ENCODE data around the gene FASTKD1. TPM values are rescaled to one million over a fixed set of nuclear protein-coding genes. Genes with fewer than 3 reads are reported as not detected.

The FASTKD1 gene
- total and polyA plus RNA-seq, 2 donors (not counting 1 experiment from before 2014, with no cell fraction given) = 8.5 to 31.0 TPM

GRCh38 chr2:169493360-169493759 lies 80.3 kb downstream of the FASTKD1 start:
- CTCF ChIA-PET = no interaction called here
- no CpG with 5 or more reads among the region's 2 CpGs for WGBS (ENCODE audit: insufficient coverage)
- no peaks in the 10 kb centered on the region for H3K27me3 Mint-ChIP-seq

GRCh38 chr2:169491378-169491777 lies 82.3 kb downstream of the FASTKD1 start:
- no peak overlapping the region for H3K4me3 ChIP-seq (ENCODE audit: control extremely low read depth in 1 of 5, extremely low read depth in 1 of 5, insufficient read depth in 1 of 5, low read depth in 2 of 5, low read length in 4 of 5)
- H2AFZ ChIP-seq (ENCODE audit: insufficient read depth, low read depth, low read length, poor library complexity, severe bottlenecking) = no peak overlapping the region
- H3K9ac ChIP-seq (ENCODE audit: low read length) = no peak overlapping the region
- TF ChIP-seq CTCF (IDR thresholded peaks at IDR 0.05) (no peak), EZH2 (IDR thresholded peaks at IDR 0.05; ENCODE audit: borderline replicate concordance, insufficient read depth, low read depth, low read length, poor library complexity, severe bottlenecking) (no peak)
- Mint-ChIP-seq H3K27ac (no peak overlapping the region), H3K4me3 (no peak overlapping the region), H3K27me3 (no peaks in the 10 kb centered on the region), H3K4me1 (no peaks in the 10 kb centered on the region), H3K9me3 (ENCODE audit: insufficient read depth) (no peaks in the 10 kb centered on the region)
- no peaks in the 10 kb centered on the region for H3K9me3 ChIP-seq (ENCODE audit: control extremely low read depth in 1 of 3, control insufficient read depth in 2 of 3, insufficient read depth in 1 of 3, low read length in 2 of 3)
- no peaks in the 10 kb centered on the region for H3K4me1 ChIP-seq (ENCODE audit: control insufficient read depth in 2 of 2, insufficient read depth in 2 of 2, low read length in 2 of 2)
- CTCF ChIA-PET = no interaction called here
- POLR2A ChIA-PET = no interaction called here
- no peak overlapping the region for H3K27ac ChIP-seq (ENCODE audit: low read length in 2 of 2)
- DNase-seq (no peak), ATAC-seq (ENCODE audit: low read depth) (no peak)
- no peaks in the 10 kb centered on the region for H3K36me3 ChIP-seq (replicated peaks in 1 of 2; ENCODE audit: control extremely low read depth in 1 of 2, control insufficient read depth in 1 of 2, extremely low read depth in 1 of 2, insufficient read depth in 2 of 2, low read length in 1 of 2)
- no peak overlapping the region for H3K4me2 ChIP-seq (replicated peaks; ENCODE audit: low read depth, low read length, poor library complexity, severe bottlenecking)
- H4K20me1 ChIP-seq (ENCODE audit: control insufficient read depth, insufficient read depth, low read length, poor library complexity, severe bottlenecking) = no peaks in the 10 kb centered on the region
- H3K79me2 ChIP-seq (ENCODE audit: control insufficient read depth, insufficient read depth, low read length) = no peaks in the 10 kb centered on the region
- no peaks in the 10 kb centered on the region for H3K27me3 ChIP-seq (replicated peaks in 1 of 4; ENCODE audit: control extremely low read depth in 1 of 4, control insufficient read depth in 3 of 4, insufficient read depth in 4 of 4, low read length in 3 of 4)
- intact Hi-C loops (cut with micrococcal nuclease) = no loop called here

More at GRCh38 chr2:169493360-169493759, 80.3 kb downstream of the FASTKD1 start:
- POLR2A ChIA-PET = no interaction called here
- DNase-seq = no peak
- H3K27ac ChIP-seq (ENCODE audit: low read length in 2 of 2) = no peak overlapping the region
- no peaks in the 10 kb centered on the region for H3K36me3 ChIP-seq (replicated peaks in 1 of 2; ENCODE audit: control extremely low read depth in 1 of 2, control insufficient read depth in 1 of 2, extremely low read depth in 1 of 2, insufficient read depth in 2 of 2, low read length in 1 of 2)
- H3K79me2 ChIP-seq (ENCODE audit: control insufficient read depth, insufficient read depth, low read length) = no peaks in the 10 kb centered on the region
- no peaks in the 10 kb centered on the region for H3K4me1 ChIP-seq (ENCODE audit: control insufficient read depth in 2 of 2, insufficient read depth in 2 of 2, low read length in 2 of 2)
- ATAC-seq (ENCODE audit: low read depth) = no peak
- no peak overlapping the region for H3K9ac ChIP-seq (ENCODE audit: low read length)
- Mint-ChIP-seq H3K4me3 (no peak overlapping the region), H3K27ac (no peak overlapping the region), H3K4me1 (no peaks in the 10 kb centered on the region), H3K9me3 (ENCODE audit: insufficient read depth) (no peaks in the 10 kb centered on the region)
- no peaks in the 10 kb centered on the region for H3K27me3 ChIP-seq (replicated peaks in 1 of 4; ENCODE audit: control extremely low read depth in 1 of 4, control insufficient read depth in 3 of 4, insufficient read depth in 4 of 4, low read length in 3 of 4)
- no peak overlapping the region for H3K4me3 ChIP-seq (ENCODE audit: control extremely low read depth in 1 of 5, extremely low read depth in 1 of 5, insufficient read depth in 1 of 5, low read depth in 2 of 5, low read length in 4 of 5)
- intact Hi-C loops (cut with micrococcal nuclease) = no loop called here
- no peak overlapping the region for H3K4me2 ChIP-seq (replicated peaks; ENCODE audit: low read depth, low read length, poor library complexity, severe bottlenecking)
- H2AFZ ChIP-seq (ENCODE audit: insufficient read depth, low read depth, low read length, poor library complexity, severe bottlenecking) = no peak overlapping the region
- H3K9me3 ChIP-seq (ENCODE audit: control extremely low read depth in 1 of 3, control insufficient read depth in 2 of 3, insufficient read depth in 1 of 3, low read length in 2 of 3) = no peaks in the 10 kb centered on the region
- no peak for TF ChIP-seq CTCF (IDR thresholded peaks at IDR 0.05)
- no peak for TF ChIP-seq EZH2 (IDR thresholded peaks at IDR 0.05; ENCODE audit: borderline replicate concordance, insufficient read depth, low read depth, low read length, poor library complexity, severe bottlenecking)
- H4K20me1 ChIP-seq (ENCODE audit: control insufficient read depth, insufficient read depth, low read length, poor library complexity, severe bottlenecking) = no peaks in the 10 kb centered on the region

All from B cell (primary cell).